Activated T-cell treated with anti-CD3 and anti-CD28 coated beads for 4 hours (primary cell): ENCODE measurements around the gene CD164.
"Not testable (repeated sequence)": the region's sequence is repeated elsewhere in the genome, so short reads cannot be mapped to it uniquely, and the experiment has no call there.

ENCODE experiments used
- DNase-seq: peaks from one replicate; pipeline ENCODE4 v3.0.0-alpha.2; 2020

Gene CD164

GRCh38 chr6:109373762-109374161, 8.5 kb downstream of the CD164 start:
- DNase-seq, result no peak

- DNase-seq, result no peak
These were observed 8.9 kb downstream of the CD164 start for GRCh38 chr6:109373331-109373730.

- no peak for DNase-seq
These were observed 10.1 kb downstream of the CD164 start for GRCh38 chr6:109372130-109372529.

- no peak for DNase-seq
These were observed 11.5 kb downstream of the CD164 start for GRCh38 chr6:109370792-109371191.

- DNase-seq, result no peak
These were observed 11.9 kb downstream of the CD164 start for GRCh38 chr6:109370336-109370735.

- DNase-seq, result no peak
These were observed 12.5 kb downstream of the CD164 start for GRCh38 chr6:109369728-109370127.

- DNase-seq, result not testable (repeated sequence)
These were observed 17.7 kb downstream of the CD164 start for GRCh38 chr6:109364382-109365078.

- DNase-seq, result no peak
These were observed 18.5 kb downstream of the CD164 start for GRCh38 chr6:109363753-109364152.

- DNase-seq, result no peak
These were observed 20.0 kb downstream of the CD164 start for GRCh38 chr6:109362102-109362884.

- DNase-seq, result no peak
These were observed 21.5 kb downstream of the CD164 start for GRCh38 chr6:109360791-109361190.

- DNase-seq, result no peak
These were observed 22.0 kb downstream of the CD164 start for GRCh38 chr6:109360281-109360680.

- DNase-seq, result no peak
These were observed 23.0 kb downstream of the CD164 start for GRCh38 chr6:109359248-109359647.

GRCh38 chr6:109358204-109358603, 24.1 kb downstream of the CD164 start:
- DNase-seq, result no peak

GRCh38 chr6:109356237-109356636, 26.0 kb downstream of the CD164 start:
- DNase-seq, result no peak

GRCh38 chr6:109351231-109352130, 30.8 kb downstream of the CD164 start:
- no peak for DNase-seq

GRCh38 chr6:109349419-109349987, 32.8 kb downstream of the CD164 start:
- no peak for DNase-seq

GRCh38 chr6:109348226-109348625, 34.0 kb downstream of the CD164 start:
- no peak for DNase-seq

GRCh38 chr6:109347779-109348178, 34.5 kb downstream of the CD164 start:
- no peak for DNase-seq

- DNase-seq, result no peak
These were observed 36.3 kb downstream of the CD164 start for GRCh38 chr6:109345986-109346385.

- no peak for DNase-seq
These were observed 38.0 kb downstream of the CD164 start for GRCh38 chr6:109344226-109344625.

GRCh38 chr6:109343518-109343917, 38.7 kb downstream of the CD164 start:
- no peak for DNase-seq

- no peak for DNase-seq
These were observed 39.4 kb downstream of the CD164 start for GRCh38 chr6:109342911-109343310.

GRCh38 chr6:109342506-109342905, 39.8 kb downstream of the CD164 start:
- no peak for DNase-seq
